Mucosa of gallbladder (tissue), 1 donor: ENCODE data around the gene NAE1. TPM values are rescaled to one million over a fixed set of nuclear protein-coding genes. Genes with fewer than 3 reads are reported as not detected.

ENCODE experiments used
- DNase-seq: peaks from one replicate; pipeline ENCODE4 v3.0.0-alpha.2; 2020; ENCODE audit warnings: low spot score
- total RNA-seq: library from RNA; stranded (reverse); gene quantifications from one replicate; pipeline ENCODE4 v1.2.1, GENCODE V29; 2021
- donor health status: DM: no; HTN: no; CAD: no.

Gene NAE1
- total RNA-seq, 1 donor from 2014 or later: 46.1 TPM

DNA sequence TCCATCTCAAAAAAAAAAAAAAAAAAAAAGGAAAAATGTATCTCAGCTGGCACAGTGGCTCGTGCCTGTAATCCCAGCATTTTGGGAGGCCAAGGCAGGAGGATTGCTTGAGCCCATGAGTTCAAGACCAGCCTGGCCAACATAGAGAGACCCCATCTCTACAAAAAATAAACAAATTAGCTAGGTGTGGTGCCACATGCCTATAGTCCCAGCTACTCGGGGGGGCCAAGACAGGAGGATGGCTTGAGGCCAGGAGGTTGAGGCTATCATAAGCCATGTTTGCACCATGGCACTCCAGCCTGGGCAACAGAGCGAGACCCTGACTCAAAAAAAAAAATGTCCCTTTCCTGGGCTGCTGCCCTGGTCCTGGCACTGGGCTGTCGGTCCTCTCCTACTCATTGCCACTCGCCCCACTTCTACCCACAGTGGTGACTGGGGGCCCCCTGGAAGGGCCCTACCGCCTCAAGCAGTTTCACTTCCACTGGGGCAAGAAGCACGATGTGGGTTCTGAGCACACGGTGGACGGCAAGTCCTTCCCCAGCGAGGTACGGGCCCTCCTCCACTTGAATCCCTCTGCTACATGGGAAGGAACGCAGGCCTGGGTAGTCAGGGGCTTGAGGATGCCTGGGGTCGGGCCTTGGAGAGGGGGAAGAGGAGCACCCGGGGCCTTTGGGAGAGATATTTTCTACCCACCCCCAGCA lies 19.5 kb upstream of the NAE1 start:
- no peak for DNase-seq

DNA sequence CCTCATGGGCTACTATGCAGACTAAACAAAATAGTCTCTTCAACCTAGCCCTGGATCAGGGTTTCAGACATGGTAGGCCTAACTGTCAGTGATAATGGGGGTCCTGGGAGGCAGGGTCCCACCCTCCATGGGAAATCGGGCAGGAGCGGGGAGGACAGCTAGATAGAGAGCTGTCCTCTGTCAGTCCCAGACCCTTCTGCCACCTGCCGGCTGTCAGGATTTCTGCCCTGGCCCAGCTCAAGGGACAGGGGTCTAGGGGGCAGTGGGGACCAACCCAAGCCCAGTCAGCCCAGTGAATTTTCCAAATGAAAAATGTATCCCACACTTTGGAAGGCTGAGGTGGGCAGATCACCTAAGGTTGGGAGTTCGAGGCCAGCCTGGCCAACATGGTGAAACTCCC lies 18.8 kb upstream of the NAE1 start:
- DNase-seq: no peak

DNA sequence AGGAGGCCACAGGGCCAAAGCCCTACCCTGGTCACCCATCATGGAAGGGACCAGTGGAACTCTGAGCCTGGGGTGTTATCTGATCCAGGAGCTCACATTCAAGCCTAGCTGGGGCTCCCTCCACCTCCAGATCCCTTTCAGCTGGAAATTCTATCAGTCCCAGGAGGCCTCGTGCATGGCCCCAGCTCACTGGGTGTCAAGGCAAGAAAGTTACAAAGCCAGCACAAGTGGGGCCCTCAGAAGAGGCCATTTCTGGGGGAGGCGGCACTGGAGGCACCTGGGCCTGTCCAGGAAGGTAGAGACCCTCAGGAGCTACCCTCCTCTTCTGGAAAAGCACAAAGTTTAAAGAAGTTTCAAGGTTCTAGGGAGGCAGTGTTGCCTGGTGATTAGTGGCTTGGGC lies 18.2 kb upstream of the NAE1 start:
- no peak for DNase-seq

DNA sequence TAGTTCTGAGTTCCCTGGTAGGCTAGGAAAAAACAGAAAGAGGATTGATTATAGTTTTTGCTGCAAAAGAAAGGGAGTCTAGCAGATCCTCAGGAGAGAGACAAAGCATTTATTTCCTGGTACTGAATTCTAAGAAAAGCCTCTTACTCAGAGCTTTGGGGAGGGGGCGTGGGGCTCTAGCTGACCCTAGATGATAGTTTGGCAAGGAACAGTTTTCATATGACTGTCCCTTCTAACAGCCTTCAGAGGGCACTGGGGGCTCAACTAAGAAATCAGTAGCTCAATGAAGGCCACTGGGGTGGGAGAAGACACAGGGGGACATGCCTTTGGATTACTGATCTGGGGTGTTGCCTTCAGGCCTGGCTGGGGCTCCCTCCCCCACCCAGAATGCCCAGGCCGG lies 17.4 kb upstream of the NAE1 start:
- no peak for DNase-seq

DNA sequence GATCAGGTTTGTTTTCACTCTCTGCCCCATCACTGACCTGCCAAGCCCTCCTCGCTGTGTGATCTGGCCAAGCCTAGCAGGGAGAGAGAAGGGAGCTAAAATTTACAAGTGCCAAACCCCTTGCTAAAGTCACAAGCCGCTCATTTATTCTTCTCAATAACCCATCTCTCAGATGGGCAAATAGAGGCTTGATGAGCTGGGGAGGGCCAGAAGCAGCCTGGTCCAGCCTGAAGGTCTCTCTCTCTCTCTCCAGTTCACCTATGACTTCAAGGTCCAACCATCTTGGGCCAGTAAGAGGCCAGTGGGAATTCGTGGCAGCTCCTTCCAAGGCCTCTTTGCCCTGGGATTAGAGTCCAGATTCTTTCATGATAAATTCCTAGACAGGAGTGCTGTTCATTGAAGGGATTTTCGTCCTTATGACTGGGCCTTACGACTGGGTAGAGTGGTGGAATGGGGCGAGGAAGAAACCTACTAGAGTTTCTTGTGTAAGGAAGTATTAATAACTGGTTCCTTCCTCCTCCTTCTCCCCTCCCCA lies 16.8 kb upstream of the NAE1 start:
- no peak for DNase-seq

DNA sequence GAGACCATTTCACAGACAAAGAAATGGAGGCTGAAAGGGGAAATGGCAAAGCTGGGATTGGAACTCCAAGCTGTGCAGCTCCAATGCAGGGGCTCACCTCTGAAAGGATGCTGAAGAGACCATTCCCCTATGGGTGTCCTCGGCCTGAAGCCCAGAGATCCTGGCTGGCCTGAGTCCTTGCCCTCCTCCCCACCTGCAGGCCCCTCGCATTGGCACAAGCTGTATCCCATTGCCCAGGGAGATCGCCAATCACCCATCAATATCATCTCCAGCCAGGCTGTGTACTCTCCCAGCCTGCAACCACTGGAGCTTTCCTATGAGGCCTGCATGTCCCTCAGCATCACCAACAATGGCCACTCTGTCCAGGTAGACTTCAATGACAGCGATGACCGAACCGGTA lies 16.1 kb upstream of the NAE1 start:
- no peak for DNase-seq

DNA sequence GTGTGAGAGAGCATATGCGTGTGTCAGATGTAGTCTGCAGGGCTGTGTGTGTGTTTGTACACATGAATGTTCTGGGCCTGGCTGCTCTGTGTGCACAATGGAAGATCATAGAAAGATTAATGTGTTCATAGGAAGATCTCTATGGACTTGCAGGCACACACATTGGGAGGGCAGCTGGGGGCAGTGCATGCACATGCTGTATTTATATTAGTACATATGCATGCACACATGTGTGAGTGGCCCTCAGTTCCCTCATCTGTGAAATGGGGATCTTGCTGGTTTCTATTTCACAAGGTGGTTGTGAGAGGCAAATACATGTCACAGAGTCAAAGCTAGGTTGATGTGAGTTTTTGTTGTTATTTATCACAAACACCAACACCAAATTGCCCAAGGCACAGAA lies 15.5 kb upstream of the NAE1 start:
- DNase-seq: no peak

DNA sequence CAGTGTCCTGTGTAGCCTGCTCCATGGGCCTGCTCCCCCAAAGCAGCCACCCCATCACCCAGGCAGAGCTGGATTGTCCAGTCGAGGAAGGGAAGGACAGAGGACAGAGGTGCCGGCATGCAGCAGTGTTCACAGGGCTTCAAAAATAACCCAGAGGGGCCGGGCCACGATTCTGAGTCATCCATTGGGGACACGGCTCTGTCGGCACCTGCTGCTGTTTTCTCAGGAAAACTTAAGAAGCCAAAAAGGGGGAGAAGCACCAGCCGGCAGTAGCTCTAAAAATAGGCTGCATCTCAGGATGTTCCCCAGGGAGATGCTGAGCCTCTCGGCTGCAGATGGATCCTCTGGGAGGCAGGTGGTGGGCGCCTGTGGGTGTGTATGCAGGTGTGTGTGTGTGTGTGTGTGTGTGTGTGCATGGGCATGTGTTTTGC lies 15.0 kb upstream of the NAE1 start:
- no peak for DNase-seq

DNA sequence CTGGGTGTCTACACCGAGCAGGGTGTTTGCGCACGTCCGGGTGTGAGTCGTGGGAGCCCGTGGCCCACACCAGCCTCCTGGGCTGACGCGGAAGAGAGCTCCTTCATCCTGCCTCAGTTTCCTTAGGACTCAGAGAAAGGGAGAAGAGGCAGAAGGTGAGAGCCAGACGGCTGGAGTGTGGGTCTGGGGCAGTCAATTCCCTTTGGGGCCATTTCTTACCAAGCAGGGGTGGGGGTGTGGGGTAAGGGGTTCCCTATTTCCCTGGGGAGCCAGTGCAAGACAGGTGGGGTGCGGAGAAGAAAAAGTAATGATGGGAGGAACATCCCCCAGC lies 14.3 kb upstream of the NAE1 start:
- no peak for DNase-seq

DNA sequence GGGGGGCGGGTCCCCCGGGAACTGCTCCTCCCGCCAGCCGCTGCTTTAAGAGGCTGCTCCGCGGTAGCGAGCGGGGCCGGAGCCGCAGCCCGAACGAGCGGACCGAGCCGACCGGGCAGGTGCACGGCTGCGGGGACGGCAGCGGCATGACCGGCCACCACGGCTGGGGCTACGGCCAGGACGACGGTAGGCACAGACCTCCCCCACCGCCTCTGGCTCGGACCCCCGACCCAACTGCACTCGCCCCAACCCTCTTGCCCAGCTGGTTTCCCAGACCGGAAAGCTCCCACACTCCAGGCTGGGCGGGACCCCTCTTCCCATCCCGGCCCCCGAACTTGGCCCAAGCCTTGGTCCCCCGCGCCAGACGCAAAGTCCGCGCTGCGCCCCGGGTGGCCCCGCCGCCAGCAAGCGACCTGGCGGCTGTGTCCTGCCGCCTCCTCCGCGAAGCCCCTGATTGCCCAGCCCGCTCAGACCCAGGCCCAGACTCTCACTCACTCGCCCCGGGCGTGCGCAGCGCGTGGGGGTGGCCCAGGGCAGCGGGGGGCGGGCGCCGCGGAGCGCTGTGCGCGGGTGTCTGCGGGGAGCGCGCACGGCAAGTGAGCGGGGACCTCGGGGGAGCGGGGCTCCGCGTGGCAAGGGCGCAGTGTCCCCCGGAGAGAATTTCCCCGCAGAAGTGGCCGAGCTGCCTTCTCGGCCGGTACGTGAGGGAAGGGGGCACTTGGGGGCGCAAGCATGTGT lies 13.7 kb upstream of the NAE1 start, which contains the start of gene CA7:
Gene CA7 (plus strand): TSS at position 73 of the 738 bp plus-strand sequence. CDS start 74 bp downstream, at position 147.
- DNase-seq: no peak

DNA sequence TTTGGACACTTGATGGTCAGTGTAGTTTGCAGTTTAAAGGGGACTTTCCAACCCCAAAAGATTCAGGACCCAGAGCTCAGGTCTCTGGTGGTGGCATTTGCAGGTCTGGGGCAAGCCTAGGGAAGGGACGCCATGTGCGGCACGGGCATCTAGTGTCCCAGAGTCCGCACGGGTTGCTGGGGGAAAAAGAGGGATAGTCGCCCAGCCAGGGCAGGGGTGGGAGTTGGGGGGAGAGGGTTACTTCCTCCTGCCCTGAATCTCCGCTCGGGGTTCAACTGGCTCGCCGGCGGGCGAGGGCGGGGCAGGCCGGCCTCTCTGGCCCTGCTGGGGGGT lies 13.2 kb upstream of the NAE1 start:
- DNase-seq: no peak

DNA sequence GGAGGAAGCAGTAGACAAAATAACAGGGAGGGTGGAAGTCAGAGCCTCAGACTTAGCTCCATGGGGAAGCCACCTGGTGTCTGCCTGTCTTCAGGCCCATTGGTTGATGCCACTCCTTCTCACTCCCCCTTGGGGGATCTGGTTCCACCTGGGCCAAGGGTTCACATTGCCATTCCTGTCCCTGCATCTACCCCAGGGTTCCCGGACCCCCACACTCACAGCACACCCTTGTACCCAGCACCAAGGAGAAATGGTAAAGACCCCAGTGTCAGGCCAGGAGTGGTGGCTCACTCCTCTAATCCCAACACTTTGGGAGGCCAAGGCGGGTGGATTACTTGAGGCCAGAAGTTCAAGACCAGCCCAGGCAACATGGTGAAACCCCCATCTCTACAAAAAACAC lies 12.4 kb upstream of the NAE1 start:
- DNase-seq: no peak

DNA sequence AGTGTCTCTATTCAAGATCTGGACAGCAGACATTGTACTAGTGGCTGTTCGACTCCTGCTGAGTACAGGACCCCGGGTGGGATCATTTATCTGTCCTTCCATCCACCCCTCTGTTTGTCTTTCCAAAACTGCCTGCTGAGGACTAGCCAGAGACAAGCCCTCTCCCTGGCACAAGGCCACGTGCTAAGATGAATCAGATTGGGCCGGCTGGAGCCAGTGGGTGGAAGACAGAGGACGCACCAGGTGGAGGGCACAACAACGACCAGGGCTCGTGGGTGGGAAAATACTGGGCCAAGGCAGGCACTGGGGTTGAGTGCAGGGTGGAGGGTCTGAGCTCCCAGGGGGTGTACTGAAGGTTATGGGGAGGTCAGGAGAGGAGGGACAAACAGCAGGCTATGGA lies 12.0 kb upstream of the NAE1 start:
- DNase-seq: no peak

DNA sequence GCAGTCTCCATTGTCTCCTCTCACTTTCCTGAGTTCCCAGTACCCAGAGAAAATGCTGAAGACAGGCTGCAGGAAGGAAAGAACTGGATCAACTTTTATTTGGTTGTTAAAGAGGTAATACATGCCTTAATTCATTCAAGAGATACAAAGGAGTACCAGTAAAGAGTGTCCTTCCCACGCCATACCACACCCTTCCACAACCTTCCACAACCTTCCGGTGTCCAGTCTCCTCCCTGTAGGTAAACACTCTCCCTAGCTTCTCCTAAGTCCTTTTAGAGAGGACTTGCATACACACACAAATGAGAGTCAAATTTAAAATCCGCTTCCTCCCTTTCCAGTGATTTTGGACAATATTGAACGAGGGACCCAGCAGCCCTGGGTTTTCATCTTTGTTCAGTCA lies 10.6 kb upstream of the NAE1 start:
- no peak for DNase-seq

DNA sequence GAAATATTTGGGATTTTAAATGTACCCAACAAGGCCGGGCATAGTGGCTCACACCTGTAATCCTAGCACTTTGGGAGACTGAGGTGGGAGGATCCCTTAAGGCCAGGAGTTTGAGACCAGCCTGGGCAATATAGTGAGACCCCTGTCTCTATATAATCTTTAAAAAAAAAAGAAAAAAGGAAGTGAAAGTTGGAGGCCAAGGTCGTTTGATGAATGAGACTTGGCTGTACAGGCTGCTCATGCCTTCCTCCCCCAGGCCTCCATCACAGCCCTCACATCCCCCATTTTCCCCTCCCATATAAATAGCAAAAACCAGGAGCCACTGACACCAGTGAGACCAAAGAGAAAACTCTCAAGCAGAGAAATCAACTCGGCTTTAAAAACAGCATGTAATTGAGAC lies 10.1 kb upstream of the NAE1 start:
- DNase-seq: no peak

DNA sequence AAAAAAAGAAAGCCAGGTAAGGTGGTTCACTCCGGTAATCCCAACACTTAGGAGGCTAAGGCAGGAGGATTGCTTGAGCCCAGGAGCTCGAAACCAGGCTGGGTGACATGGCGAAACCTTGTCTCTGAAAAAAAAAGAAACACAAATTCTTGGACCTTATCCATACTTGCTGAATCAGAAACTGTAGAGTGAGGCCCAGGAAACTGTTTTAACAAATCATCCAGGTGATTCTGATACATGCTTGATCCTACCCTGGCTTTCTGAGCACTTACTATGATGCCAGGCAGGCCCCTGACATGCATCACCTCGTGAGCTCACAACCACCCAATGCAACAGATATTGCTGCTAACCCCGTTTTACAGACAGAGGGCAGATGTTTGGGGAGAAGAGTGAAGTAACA lies 4.0 kb upstream of the NAE1 start:
- no peak for DNase-seq

DNA sequence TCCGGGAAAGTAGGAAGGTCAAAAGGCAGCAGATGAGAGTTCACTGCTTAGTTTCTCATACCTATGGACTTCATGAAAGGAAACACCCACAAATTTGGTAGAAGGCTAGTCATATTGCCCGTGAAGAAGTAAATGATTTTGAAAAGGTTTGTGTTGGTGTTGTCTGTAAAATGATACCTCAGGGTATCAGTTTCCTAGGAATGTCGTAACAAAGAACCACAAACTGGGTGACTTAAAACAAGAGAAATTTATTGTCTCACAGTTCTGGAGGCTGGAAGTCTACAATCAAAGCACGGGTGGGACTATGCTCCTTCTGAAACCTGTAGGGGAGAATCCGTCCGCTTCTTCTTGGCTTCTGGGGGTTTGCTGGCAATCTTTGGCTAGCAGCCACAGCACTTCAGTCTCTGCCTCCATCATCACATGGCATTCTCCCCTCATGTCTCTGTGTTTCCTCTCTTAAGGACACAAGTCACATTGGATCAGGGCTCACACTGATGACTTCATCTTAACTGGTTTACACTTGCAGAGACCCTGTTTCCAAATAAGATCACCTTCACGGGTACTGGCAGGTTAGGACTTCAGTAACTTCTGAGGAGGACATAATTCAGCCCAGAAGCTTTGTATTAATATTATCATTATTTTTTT lies 2.0 kb upstream of the NAE1 start:
- DNase-seq: no peak

DNA sequence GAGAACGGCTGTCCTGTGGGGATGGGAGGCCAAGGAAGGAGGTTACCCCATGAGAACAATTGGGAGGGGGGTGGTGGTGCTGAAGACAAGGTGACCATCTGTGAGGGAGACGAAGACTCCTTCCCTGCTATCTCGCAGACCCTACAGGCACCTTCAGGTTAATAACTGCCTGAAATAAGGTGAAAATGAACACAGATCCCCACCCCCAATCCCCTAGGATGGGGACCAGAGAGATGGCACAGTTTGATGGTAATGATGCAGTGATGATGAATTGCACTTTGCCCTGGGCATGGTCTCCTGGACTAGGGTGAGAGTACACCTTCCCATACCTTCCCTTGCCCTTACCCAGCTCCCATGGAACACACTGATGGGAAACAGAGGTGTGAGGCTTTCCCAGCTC lies 1.4 kb upstream of the NAE1 start:
- no peak for DNase-seq

DNA sequence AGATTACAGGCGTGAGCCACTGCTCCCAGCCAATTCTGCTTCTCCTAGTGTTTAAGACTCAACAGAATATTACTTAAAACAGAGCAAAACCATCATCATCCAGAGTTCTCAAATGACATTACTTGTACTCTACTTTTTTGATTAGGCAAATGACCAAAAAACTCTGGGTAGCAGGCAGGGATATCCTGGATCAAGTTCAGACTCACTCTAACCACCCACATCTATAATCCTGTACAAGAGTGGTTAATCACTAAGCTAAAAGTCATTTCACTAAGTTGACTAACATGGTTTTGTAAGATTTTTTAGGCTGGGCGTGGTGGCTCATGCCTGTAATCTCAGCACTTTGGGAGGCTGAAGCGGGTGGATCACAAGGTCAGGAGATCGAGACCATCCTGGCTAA lies 6.8 kb downstream of the NAE1 start:
- no peak for DNase-seq

DNA sequence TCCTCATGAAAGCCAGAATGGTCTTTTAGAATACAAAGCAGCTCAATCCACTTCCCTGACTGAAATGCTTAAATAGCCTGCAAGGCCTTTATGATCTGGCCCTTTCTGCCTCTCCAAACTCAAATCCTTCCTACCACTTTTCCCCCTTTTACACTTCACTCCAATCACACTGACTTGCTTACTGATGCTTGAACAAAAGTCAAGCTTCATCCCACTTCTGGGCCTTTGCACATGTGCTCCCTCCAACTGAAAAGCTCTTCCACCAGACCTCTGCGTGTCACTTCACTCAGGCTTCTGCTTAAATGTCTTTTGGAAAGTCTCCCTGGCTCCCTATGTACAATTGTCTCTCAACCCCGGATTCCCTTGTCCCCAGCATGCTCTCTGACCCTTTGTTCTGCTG lies 16.0 kb downstream of the NAE1 start:
- no peak for DNase-seq

DNA sequence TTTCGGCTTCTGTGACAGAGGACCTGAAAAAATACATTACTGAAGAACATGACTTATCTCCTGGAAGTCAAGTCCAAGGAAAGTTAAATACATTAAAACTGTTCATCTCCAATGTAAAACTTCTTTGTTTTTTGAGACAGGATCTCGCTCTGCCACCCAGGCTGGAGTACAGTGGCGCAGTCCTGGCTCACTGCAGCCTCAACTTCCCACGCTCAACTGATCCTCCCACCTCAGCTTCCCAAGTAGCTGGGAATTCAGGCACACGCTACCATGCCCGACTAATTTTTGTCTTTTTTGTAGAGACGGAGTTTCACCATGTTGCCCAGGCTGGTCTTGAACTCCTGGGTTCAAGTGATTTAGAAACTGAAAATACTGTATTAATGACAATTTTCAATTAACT lies 19.7 kb downstream of the NAE1 start:
- DNase-seq: no peak

DNA sequence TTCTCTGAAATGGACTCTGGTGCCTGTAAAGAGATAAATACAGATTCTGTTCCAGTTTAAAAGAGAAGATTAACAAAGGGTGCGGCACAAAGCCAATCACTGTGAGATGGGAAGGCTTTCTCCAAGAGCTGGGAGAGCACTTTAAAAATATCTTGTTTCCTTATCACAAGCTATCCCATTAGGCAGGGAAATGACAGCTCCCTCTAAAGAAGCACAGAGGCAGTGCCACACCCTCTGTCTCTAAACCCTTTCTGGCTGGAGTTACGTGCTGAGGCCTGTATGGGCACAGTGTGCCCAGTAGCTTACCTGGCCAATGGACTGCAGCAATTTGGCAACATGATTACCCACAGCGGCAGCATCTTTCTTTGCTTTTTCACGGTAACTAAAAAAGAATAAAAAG lies 20.4 kb downstream of the NAE1 start:
- DNase-seq: no peak

DNA sequence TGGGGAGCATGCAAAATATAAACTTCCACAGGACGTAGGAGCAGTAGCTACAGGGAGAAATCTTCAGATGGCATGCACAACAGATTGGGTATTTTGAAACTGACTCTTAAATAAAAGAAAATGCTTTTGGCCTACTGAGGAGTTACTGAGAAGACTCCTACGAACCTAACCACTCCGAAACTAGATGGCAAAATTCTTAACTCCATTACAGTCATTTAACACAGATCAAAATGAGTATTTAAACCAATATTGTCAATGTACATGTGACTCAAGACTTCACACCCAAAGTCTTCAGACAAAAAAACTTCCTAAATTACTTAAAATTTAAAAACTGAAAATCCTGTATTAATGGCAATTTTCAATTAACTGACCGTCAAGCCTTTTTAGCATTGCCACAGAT lies 21.0 kb downstream of the NAE1 start:
- no peak for DNase-seq
